Epithelial cell of esophagus (primary cell): ENCODE measurements around the gene THSD7B.

ENCODE experiments used
- DNase-seq: peaks from one replicate; pipeline ENCODE4 v3.0.0; 2010; ENCODE audit warnings: low read depth
- H3K4me3 ChIP-seq: 2 replicates; pipeline ENCODE4 v1.5.1; 2011; ENCODE audit warnings: mild to moderate bottlenecking, low read length, control low read depth
- CTCF ChIP-seq: IDR thresholded peaks from 2 replicates; pipeline ENCODE4 v1.5.1; 2011; ENCODE audit warnings: low read depth, mild to moderate bottlenecking, low read length, control low read depth, inconsistent platforms; ENCODE audit not compliant: insufficient read depth; ENCODE audit errors: missing control alignments

The THSD7B gene

GRCh38 chr2:137467246-137467862 is 702.0 kb downstream of the THSD7B start:
- TF ChIP-seq CTCF, result peak; percentile 95
- DNase-seq, result peak; percentile 72

GRCh38 chr2:137493261-137493660 is 727.9 kb downstream of the THSD7B start:
- no peak for TF ChIP-seq CTCF
- no peak for DNase-seq
- H3K4me3 ChIP-seq, result no peak overlapping the region

More at GRCh38 chr2:137467246-137467862, 702.0 kb downstream of the THSD7B start:
- no peak overlapping the region for H3K4me3 ChIP-seq

GRCh38 chr2:137500599-137500998 is 735.3 kb downstream of the THSD7B start:
- no peak overlapping the region for H3K4me3 ChIP-seq
- DNase-seq, result no peak
- TF ChIP-seq CTCF, result no peak

DNA sequence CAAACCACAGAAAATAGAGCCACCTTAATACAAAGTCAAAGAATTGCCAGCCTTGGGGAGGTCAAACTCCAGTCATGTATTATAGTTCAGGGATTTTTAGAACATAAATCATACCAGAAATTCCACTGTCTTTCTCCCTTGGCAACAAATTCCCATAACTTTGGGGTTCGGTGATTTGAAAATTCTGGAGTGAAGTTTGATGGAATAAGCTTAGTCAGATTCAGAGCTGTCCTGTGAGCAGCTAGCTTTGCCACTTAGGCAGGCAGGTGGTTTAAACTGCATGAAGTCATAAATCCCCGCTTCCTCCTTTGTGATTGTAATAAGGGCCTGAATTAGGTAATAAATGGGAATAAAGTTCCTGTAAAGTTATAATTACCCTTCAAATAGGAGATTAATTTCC is 741.9 kb downstream of the THSD7B start:
- DNase-seq, result no peak
- TF ChIP-seq CTCF, result no peak
- no peak overlapping the region for H3K4me3 ChIP-seq

DNA sequence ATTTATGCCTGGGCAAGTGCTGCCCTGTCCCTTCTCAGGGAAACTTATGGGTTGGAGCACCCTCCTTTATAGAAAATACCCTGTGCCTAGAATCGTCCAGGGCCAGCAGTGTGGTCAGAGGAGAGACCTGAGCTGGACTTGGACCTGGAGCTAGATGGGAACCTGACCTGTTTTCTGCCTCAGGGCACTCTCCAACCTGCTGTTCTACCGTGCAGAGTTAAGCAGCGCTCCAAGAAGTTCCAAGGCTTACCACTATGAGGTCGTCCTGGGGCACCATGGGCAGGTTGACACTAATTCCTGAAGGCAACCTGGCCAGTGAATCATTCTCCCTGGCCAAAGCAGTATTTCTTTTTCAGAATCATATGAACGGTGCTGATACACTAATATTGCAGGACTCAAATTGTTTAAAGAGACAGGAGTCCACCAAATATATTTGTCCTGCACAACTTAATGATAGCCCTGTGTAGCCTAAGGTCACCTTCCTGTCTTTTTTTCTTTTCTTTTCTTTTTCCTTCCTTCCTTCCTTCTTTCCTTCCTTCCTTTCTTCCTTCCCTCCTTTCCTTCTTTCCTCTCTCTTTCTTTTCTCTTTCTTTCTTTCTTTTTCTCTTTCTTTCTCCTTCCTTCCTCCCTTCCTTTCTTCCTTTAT is 743.5 kb downstream of the THSD7B start:
- no peak for TF ChIP-seq CTCF
- H3K4me3 ChIP-seq, result no peak overlapping the region
- peak; percentile 43 for DNase-seq

- H3K4me3 ChIP-seq, result no peak overlapping the region
- no peak for TF ChIP-seq CTCF
- DNase-seq, result no peak
These were observed 746.2 kb downstream of the THSD7B start for GRCh38 chr2:137511526-137511925.
